ENCODE results near the gene FOXA3. TPM values are rescaled to one million over a fixed set of nuclear protein-coding genes. Genes with fewer than 3 reads are reported as not detected.

FOXA3 gene
- total RNA-seq, 1 experiment from 2014 or later, result 15.3 TPM

DNA sequence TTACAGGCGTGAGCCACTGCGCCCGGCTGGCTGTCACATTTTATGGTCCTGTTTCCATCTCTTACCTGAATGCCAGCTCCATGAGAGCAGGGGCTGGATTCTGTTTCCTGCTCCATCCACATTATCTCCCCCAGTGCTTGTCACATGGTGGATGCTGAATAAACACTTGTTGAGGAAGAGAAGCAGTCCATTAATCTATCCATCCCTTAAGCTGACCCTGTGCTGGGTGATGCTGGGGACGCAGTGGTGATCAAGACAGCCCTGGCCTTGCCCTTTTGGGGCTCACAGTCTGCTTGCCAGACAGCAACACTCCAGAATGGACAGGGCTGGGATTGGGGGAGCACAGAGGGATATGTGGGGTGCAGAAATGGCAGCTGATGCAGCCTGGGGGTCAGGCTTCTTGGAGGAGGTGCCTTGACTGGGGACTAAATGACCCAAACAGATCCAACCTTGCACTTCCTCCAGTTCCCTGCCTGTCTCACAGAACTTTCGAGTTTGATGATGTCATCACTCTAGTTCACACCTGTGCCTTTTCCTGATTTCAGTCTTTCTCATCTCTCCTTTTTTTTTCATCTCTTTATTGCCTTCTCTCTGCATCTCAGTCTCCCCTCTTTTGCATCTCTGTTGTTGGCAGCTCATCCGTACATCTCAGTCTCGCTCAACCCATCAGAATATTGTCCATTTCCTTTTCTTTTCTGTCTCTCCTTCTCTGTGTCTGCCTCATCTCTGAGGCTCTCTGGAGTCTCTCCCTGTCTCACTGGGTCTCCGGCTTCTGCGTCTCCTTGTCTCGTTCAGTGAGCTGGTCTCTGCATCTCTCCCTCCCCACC, 17.2 kb downstream of the FOXA3 start:
- Mint-ChIP-seq H3K27ac (ENCODE audit: unreplicated experiment) (peak overlapping the region; percentile 60), H3K36me3 (ENCODE audit: insufficient read depth, unreplicated experiment) (peaks cover 27% of the 10 kb centered on the region), H3K27me3 (ENCODE audit: insufficient read depth, unreplicated experiment) (no peaks in the 10 kb centered on the region), H3K4me1 (ENCODE audit: low read depth, unreplicated experiment) (peaks cover 36% of the 10 kb centered on the region), H3K4me3 (ENCODE audit: unreplicated experiment) (peak overlapping the region; percentile 65), H3K9me3 (ENCODE audit: unreplicated experiment) (no peaks in the 10 kb centered on the region)
- H3K27me3 ChIP-seq (replicated peaks; ENCODE audit: control insufficient read depth, insufficient read depth, low read length), result no peaks in the 10 kb centered on the region
- POLR2A ChIA-PET, result interaction anchor here (0.6 to 2.6 kb wide), 6 partner anchors 10 to 22 kb away, joined by 3 to 84 read pairs (median 6); partner anchors contain the start of genes FOXA3, MYPOP and SYMPK
- CTCF ChIA-PET, result interaction anchor here (0.5 to 4.3 kb wide), 10 partner anchors 8 to 164 kb away, joined by 3 to 86 read pairs (median 5); partner anchors contain the start of genes CCDC61, FOXA3 and SYMPK
- intact Hi-C loops (cut with micrococcal nuclease; ENCODE audit: unreplicated experiment), result loop anchor here (5.0 kb wide), 2 partner anchors 109 to 136 kb away; no protein-coding TSS in a partner anchor
- peaks cover 39% of the 10 kb centered on the region for H3K4me1 ChIP-seq
- TF ChIP-seq, protein P1, sequence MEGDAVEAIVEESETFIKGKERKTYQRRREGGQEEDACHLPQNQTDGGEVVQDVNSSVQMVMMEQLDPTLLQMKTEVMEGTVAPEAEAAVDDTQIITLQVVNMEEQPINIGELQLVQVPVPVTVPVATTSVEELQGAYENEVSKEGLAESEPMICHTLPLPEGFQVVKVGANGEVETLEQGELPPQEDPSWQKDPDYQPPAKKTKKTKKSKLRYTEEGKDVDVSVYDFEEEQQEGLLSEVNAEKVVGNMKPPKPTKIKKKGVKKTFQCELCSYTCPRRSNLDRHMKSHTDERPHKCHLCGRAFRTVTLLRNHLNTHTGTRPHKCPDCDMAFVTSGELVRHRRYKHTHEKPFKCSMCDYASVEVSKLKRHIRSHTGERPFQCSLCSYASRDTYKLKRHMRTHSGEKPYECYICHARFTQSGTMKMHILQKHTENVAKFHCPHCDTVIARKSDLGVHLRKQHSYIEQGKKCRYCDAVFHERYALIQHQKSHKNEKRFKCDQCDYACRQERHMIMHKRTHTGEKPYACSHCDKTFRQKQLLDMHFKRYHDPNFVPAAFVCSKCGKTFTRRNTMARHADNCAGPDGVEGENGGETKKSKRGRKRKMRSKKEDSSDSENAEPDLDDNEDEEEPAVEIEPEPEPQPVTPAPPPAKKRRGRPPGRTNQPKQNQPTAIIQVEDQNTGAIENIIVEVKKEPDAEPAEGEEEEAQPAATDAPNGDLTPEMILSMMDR (IDR thresholded peaks at IDR 0.05; ENCODE audit: insufficient read depth in 1 of 2, low read depth in 1 of 2, low read length in 1 of 2, severe bottlenecking in 1 of 2, unreplicated experiment in 1 of 2), result no peak
- BruUV-seq (replicated peaks), result no TSS peak
- no peaks in the 10 kb centered on the region for H3K36me3 ChIP-seq (ENCODE audit: control insufficient read depth, insufficient read depth, low read length)
- no peaks in the 10 kb centered on the region for H3K9me3 ChIP-seq
- H3K4me3 ChIP-seq (ENCODE audit: low read depth, low read length), result peak overlapping the region; percentile 48
- no peak for DNase-seq

DNA sequence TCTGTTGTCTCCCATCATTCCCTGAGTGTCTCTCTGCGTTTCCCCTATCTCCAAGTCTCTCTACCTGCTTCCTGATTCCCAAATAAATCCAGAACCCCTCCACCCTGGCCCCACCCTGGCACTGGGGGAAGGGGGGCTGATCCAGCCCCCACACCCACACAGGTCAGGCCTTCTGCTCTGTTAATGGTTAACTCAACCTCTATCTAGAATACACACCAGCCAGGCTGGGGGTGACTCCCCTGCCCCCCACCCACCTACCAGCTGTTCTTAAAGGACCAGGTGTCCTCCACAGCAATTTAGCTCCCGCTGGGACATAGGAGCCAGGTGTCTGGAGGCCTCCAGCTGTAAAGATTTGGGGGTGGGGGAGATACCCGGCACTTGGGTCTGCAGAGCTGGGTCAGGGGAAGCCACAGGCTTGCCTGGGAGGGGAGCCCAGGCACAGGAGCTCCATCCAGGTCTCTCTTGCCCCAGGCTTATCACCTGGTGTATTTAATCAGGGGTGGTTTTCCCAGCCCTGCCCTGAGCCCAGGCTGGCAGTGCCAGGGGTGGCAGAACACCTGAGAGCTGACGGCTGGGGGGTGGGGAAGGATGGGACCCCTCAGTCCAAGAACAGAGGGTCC, 17.9 kb downstream of the FOXA3 start:
- H3K4me3 Mint-ChIP-seq (ENCODE audit: unreplicated experiment), result peak overlapping the region; percentile 65
- H3K4me1 Mint-ChIP-seq (ENCODE audit: low read depth, unreplicated experiment), result peaks cover 34% of the 10 kb centered on the region
- H3K4me3 ChIP-seq (ENCODE audit: low read depth, low read length), result peak overlapping the region; percentile 48
- H3K27me3 ChIP-seq (replicated peaks; ENCODE audit: control insufficient read depth, insufficient read depth, low read length), result no peaks in the 10 kb centered on the region
- H3K27ac Mint-ChIP-seq (ENCODE audit: unreplicated experiment), result peak overlapping the region; percentile 60
- peak; percentile 85 to 94 for DNase-seq
- H3K36me3 Mint-ChIP-seq (ENCODE audit: insufficient read depth, unreplicated experiment), result peaks cover 34% of the 10 kb centered on the region
- no peaks in the 10 kb centered on the region for H3K36me3 ChIP-seq (ENCODE audit: control insufficient read depth, insufficient read depth, low read length)
- H3K4me1 ChIP-seq, result peaks cover 35% of the 10 kb centered on the region
- BruUV-seq (replicated peaks), result no TSS peak
- H3K9me3 Mint-ChIP-seq (ENCODE audit: unreplicated experiment), result no peaks in the 10 kb centered on the region
- CTCF ChIA-PET, result interaction anchor here (0.5 to 4.3 kb wide), 13 partner anchors 8 to 1111 kb away, joined by 3 to 86 read pairs (median 5); partner anchors contain the start of genes CCDC61, FOXA3 and SYMPK
- TF ChIP-seq, protein P1 (IDR thresholded peaks at IDR 0.05; ENCODE audit: insufficient read depth in 1 of 2, low read depth in 1 of 2, low read length in 1 of 2, severe bottlenecking in 1 of 2, unreplicated experiment in 1 of 2), result no peak
- intact Hi-C loops (cut with micrococcal nuclease; ENCODE audit: unreplicated experiment), result loop anchor here (1.0 to 5.0 kb wide), 4 partner anchors 9 to 135 kb away; partner anchors contain the start of gene SYMPK
- H3K9me3 ChIP-seq, result no peaks in the 10 kb centered on the region
- POLR2A ChIA-PET, result interaction anchor here (0.6 to 2.4 kb wide), 8 partner anchors 11 to 422 kb away, joined by 3 to 84 read pairs (median 4); partner anchors contain the start of genes CCDC61, FOXA3, MYPOP and SYMPK
- H3K27me3 Mint-ChIP-seq (ENCODE audit: insufficient read depth, unreplicated experiment), result no peaks in the 10 kb centered on the region
